Left renal cortex interstitium (tissue), 4 donors: ENCODE measurements around the gene LUC7L2. TPM values are rescaled to one million over a fixed set of nuclear protein-coding genes. Genes with fewer than 3 reads are reported as not detected.

Source experiments
- polyA plus RNA-seq, 4 donors: library from polyadenylated mRNA; unstranded; fragments of 120-200 nt; gene quantifications; one replicate each; pipeline ENCODE4 v1.2.1, GENCODE V29; 2013; ENCODE audit not compliant: insufficient read length in 4 of 4

The LUC7L2 gene
- polyA plus RNA-seq, 4 donors, result 105 to 190 (median 134) TPM

Other genes with a start within 250 kb of the LUC7L2 start
- gene UBN2, start 128.7 kb upstream of the LUC7L2 start, polyA plus RNA-seq, result 10 to 100 TPM in 2 of 4 donors, 1 to 10 TPM in 2; 9.4 to 26.3 (median 16.9) TPM
- 10 to 100 TPM; 22.5 to 36.2 (median 27.0) TPM for gene FMC1, start 18.6 kb upstream of the LUC7L2 start, polyA plus RNA-seq
- 1 to 10 TPM in 3 of 4 donors, under 1 TPM in 1; 0.88 to 1.6 (median 1.2) TPM for gene KLRG2, start 123.8 kb downstream of the LUC7L2 start, polyA plus RNA-seq
- 1 to 10 TPM in 3 of 4 donors, under 1 TPM in 1; 0.61 to 1.5 (median 1.2) TPM for gene CLEC2L, start 163.8 kb downstream of the LUC7L2 start, polyA plus RNA-seq